ENCODE data around the gene TNFAIP6. TPM values are rescaled to one million over a fixed set of nuclear protein-coding genes. Genes with fewer than 3 reads are reported as not detected.

Gene TNFAIP6
- total RNA-seq, 3 donors from 2014 or later, result 2.6 to 12.5 (median 5.3) TPM

DNA sequence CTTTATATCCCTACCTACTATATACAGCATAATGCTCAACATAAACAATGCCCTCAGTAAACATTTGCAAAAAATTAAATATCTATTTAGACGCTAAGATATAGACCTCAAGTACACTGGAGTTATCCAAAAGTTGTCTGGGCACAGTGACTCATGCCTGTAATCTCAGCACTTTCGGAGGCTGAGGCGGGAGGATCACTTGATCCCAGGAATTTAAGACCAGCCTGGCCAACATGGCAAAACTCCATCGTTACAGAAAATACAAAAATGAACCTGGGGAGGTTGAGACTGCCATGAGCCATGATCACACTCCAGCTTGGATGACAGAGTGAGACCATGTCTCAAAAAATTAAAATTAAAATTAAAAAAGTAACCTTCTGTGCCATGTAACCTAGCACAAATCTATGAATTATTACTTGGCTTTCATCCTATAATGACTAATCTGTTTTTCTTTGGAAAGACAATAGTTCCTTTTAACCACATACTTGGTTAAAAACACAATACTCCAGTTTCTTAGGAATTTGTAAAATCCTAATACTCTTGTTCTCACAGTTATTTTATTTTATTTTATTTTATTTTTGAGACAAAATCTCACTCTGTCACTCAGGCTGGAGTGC lies 6.7 kb upstream of the TNFAIP6 start:
- intact Hi-C loops (cut with DNase I; ENCODE audit: low total_unique reads), result no loop called here
- no peak for DNase-seq (ENCODE audit: low spot score in 2 of 2)
- H3K4me3 ChIP-seq, result no peak overlapping the region
- TF ChIP-seq POLR2A (IDR thresholded peaks at IDR 0.05), result no peak
- no peak for TF ChIP-seq POLR2AphosphoS5 (IDR thresholded peaks at IDR 0.05)
- no peak overlapping the region for H3K27ac ChIP-seq
- H3K27me3 ChIP-seq, result no peaks in the 10 kb centered on the region
- no peaks in the 10 kb centered on the region for H3K4me1 ChIP-seq
- H3K36me3 ChIP-seq, result no peaks in the 10 kb centered on the region
- H3K9me3 ChIP-seq, result no peaks in the 10 kb centered on the region

DNA sequence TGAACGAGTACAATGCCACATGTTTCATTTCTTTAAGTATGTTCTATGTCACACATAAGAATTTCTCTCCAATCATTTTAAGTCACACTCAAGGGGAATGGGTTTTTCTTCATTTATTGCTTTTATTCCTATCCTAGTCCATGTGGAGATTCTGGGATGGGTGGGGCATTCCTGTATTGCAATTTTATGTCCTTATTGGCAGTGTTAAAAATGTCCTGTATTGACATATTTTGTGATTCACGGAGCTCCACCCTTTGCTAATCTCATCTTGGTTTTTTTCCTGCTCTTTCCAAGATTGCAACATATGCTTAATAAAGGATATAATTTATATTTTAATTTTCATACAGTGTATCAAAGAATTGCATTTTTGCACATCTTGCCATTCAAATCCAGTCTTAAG lies 3.4 kb upstream of the TNFAIP6 start:
- H3K4me1 ChIP-seq, result no peaks in the 10 kb centered on the region
- H3K36me3 ChIP-seq, result no peaks in the 10 kb centered on the region
- intact Hi-C loops (cut with DNase I; ENCODE audit: low total_unique reads), result no loop called here
- no peaks in the 10 kb centered on the region for H3K9me3 ChIP-seq
- DNase-seq (ENCODE audit: low spot score in 2 of 2), result no peak
- H3K27ac ChIP-seq, result no peak overlapping the region
- TF ChIP-seq, protein P1, sequence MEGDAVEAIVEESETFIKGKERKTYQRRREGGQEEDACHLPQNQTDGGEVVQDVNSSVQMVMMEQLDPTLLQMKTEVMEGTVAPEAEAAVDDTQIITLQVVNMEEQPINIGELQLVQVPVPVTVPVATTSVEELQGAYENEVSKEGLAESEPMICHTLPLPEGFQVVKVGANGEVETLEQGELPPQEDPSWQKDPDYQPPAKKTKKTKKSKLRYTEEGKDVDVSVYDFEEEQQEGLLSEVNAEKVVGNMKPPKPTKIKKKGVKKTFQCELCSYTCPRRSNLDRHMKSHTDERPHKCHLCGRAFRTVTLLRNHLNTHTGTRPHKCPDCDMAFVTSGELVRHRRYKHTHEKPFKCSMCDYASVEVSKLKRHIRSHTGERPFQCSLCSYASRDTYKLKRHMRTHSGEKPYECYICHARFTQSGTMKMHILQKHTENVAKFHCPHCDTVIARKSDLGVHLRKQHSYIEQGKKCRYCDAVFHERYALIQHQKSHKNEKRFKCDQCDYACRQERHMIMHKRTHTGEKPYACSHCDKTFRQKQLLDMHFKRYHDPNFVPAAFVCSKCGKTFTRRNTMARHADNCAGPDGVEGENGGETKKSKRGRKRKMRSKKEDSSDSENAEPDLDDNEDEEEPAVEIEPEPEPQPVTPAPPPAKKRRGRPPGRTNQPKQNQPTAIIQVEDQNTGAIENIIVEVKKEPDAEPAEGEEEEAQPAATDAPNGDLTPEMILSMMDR (IDR thresholded peaks at IDR 0.05), result no peak
- no peak for TF ChIP-seq POLR2A (IDR thresholded peaks at IDR 0.05)
- no peak for TF ChIP-seq POLR2AphosphoS5 (IDR thresholded peaks at IDR 0.05)
- no peaks in the 10 kb centered on the region for H3K27me3 ChIP-seq
- H3K4me3 ChIP-seq, result no peak overlapping the region

DNA sequence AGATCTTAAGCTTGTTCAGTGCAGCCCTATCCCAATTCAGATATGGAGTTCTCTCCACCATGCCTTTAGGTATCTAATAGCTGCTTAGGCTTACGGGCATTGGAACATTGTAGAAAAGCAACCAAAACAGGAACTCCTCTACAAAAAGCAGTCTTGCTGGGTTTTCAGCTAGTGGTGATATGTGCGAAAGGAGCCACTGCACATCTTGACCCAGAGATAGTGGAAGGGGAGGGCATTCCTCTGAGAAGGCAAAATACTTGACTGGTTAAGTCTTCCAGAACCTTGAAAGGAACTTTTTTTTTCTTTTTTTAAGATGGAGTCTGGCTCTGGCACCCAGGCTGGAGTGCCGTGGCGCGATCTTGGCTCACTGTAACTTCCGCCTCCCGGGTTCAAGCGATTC lies 2.6 kb upstream of the TNFAIP6 start:
- Histone ChIP-seq H3K9me3 (no peaks in the 10 kb centered on the region), H3K36me3 (no peaks in the 10 kb centered on the region), H3K27me3 (no peaks in the 10 kb centered on the region), H3K4me3 (no peak overlapping the region), H3K4me1 (no peaks in the 10 kb centered on the region), H3K27ac (no peak overlapping the region)
- no peak for TF ChIP-seq POLR2AphosphoS5 (IDR thresholded peaks at IDR 0.05)
- TF ChIP-seq POLR2A (IDR thresholded peaks at IDR 0.05), result no peak
- TF ChIP-seq, protein P1 (IDR thresholded peaks at IDR 0.05), result no peak
- intact Hi-C loops (cut with DNase I; ENCODE audit: low total_unique reads), result no loop called here
- DNase-seq (ENCODE audit: low spot score in 2 of 2), result no peak

DNA sequence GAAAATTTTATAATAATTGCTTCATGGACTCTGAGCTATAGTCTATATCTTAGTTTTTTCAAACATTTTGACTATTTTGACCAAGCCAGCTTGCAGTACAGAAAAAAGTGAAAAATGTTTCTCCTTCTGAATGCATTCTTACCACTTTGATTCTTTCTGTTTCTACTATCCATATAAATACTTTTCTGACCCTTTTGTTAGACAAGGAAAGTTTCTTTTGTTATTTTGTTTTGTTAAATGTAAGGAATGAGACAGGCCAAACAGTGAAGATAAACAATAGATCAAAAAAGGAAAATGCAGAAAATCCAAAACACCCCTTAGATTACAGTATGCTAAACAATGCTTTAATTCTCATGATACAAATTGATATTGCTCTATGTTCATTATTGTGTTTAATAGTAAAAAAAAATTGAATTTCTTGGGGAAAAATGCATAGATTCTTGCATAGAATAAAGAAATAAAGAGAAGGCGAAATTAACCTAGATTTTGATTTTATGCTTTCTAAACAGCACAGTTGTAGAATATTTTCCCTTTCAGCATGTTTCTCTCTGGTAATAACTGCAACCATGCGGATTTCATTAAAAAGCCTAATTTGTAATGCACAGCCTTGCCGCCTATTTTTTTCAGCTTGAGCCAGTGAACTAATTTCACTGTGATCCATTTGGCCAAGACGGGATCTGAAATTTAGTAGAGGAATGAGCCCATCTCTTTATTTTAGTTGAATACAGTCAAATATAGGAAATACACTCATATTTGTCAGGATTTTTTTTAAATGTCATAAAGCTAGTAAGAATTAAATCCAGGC lies 976 bp downstream of the TNFAIP6 start:
- H3K27me3 ChIP-seq, result no peaks in the 10 kb centered on the region
- H3K27ac ChIP-seq, result no peak overlapping the region
- TF ChIP-seq, protein P1 (IDR thresholded peaks at IDR 0.05), result no peak
- TF ChIP-seq POLR2A (IDR thresholded peaks at IDR 0.05) (no peak), POLR2AphosphoS5 (IDR thresholded peaks at IDR 0.05) (no peak)
- intact Hi-C loops (cut with DNase I; ENCODE audit: low total_unique reads), result no loop called here
- peak overlapping the region in 2 of 3 donors; percentile 6 to 31 for H3K4me3 ChIP-seq
- no peaks in the 10 kb centered on the region for H3K4me1 ChIP-seq
- H3K36me3 ChIP-seq, result no peaks in the 10 kb centered on the region
- no peaks in the 10 kb centered on the region for H3K9me3 ChIP-seq
- DNase-seq (ENCODE audit: low spot score in 2 of 2), result no peak

DNA sequence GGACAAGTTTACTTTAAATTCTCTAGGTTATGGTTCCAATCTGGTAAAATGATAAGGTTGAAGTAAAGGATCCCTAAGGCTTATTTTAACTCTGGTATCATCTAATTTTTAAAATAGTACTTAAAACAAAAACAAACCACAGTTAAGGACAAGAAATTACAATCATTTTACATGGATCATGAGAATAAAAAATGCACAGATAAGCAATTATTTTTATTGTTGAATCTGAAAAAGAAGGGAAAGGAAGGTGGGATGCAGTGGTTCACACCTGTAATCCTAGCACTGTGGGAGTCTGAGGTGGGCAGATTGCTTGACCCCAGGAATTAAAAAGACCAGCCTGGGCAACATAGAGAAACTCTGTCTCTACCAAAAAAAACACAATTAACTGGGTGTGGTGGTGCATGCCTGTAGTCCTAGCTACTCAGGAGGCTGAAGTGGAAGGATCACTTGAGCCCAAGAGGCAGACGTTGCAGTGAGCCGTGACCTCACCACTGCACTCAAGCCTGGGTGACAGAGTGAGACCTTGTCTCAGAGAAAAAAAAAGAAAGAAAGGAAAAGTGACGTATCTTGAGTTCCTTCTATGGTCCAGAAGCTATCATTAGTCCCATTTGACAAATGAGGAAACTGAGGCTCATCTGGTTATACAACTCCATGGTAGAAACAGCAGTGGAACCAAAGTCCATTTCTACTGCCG lies 2.5 kb downstream of the TNFAIP6 start:
- peaks cover 0 to 3% of the 10 kb centered on the region in 2 donors for H3K4me1 ChIP-seq
- no peaks in the 10 kb centered on the region for H3K27me3 ChIP-seq
- H3K9me3 ChIP-seq, result no peaks in the 10 kb centered on the region
- no peak overlapping the region for H3K27ac ChIP-seq
- no peaks in the 10 kb centered on the region for H3K36me3 ChIP-seq
- H3K4me3 ChIP-seq, result no peak overlapping the region
- TF ChIP-seq POLR2AphosphoS5 (IDR thresholded peaks at IDR 0.05) (no peak), POLR2A (IDR thresholded peaks at IDR 0.05) (no peak)
- TF ChIP-seq, protein P1 (IDR thresholded peaks at IDR 0.05), result no peak
- intact Hi-C loops (cut with DNase I; ENCODE audit: low total_unique reads), result no loop called here
- DNase-seq (ENCODE audit: low spot score in 2 of 2), result no peak

Measured in breast epithelium (tissue), 4 donors.